Vagina (tissue), 2 donors: ENCODE results near the gene KREMEN2.

ENCODE experiments used
- POLR2A ChIP-seq, 2 donors: fragments of 450-650 bp; IDR thresholded peaks; one replicate each; pipeline ENCODE4 v1.6.1; 2017; ENCODE audit warnings: antibody characterized with exemption in 2 of 2, mild to moderate bottlenecking in 2 of 2, moderate library complexity in 2 of 2
- TF ChIP-seq, protein P1 (sequence below), 3 experiments: fragments of 450-650 bp in 2 of 3; fragments of 200-600 bp in 1 of 3; sonication (generic) in 1 of 3; IDR thresholded peaks; one replicate each; pipeline ENCODE4 v1.5.1; 2017 to 2019; ENCODE audit warnings: antibody characterized with exemption in 3 of 3, mild to moderate bottlenecking in 2 of 3, moderate library complexity in 2 of 3

DNA sequence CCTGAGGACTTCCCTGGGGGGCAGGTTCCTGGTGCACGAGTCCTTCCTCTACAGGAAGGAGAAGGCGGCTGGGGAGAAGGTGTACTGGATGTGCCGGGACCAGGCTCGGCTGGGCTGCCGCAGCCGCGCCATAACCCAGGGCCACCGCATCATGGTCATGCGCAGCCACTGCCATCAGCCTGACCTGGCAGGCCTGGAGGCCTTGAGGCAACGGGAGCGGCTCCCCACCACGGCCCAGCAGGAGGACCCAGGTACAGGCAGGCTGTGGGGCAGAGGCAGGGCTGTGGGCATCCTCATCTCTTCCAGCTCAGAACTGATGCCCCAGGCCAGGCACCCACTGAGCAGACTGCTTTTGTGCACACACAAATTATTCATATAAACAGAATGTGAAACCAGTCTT lies 25.9 kb upstream of the KREMEN2 start:
- TF ChIP-seq, protein P1, sequence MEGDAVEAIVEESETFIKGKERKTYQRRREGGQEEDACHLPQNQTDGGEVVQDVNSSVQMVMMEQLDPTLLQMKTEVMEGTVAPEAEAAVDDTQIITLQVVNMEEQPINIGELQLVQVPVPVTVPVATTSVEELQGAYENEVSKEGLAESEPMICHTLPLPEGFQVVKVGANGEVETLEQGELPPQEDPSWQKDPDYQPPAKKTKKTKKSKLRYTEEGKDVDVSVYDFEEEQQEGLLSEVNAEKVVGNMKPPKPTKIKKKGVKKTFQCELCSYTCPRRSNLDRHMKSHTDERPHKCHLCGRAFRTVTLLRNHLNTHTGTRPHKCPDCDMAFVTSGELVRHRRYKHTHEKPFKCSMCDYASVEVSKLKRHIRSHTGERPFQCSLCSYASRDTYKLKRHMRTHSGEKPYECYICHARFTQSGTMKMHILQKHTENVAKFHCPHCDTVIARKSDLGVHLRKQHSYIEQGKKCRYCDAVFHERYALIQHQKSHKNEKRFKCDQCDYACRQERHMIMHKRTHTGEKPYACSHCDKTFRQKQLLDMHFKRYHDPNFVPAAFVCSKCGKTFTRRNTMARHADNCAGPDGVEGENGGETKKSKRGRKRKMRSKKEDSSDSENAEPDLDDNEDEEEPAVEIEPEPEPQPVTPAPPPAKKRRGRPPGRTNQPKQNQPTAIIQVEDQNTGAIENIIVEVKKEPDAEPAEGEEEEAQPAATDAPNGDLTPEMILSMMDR (IDR thresholded peaks at IDR 0.05): no peak
- TF ChIP-seq POLR2A (IDR thresholded peaks at IDR 0.05): no peak
